PFSK-1 (cell line): ENCODE results near the gene MIER1.

Experiments used
- REST ChIP-seq, 2 experiments: IDR thresholded peaks; 2 replicates each; pipeline versions ENCODE4 v1.6.1 to v1.8.0; 2011 to 2012; ENCODE audit warnings: low read depth in 2 of 2, low read length in 2 of 2, control low read depth in 1 of 2, inconsistent platforms in 1 of 2, mild to moderate bottlenecking in 1 of 2, moderate library complexity in 1 of 2; ENCODE audit not compliant: insufficient read depth in 1 of 2
- SIN3A ChIP-seq: IDR thresholded peaks from 2 replicates; pipeline ENCODE4 v1.6.1; 2012; ENCODE audit warnings: mild to moderate bottlenecking, low read length, moderate library complexity, borderline replicate concordance; ENCODE audit not compliant: insufficient read depth
- TAF1 ChIP-seq: IDR thresholded peaks from 2 replicates; pipeline ENCODE4 v1.6.1; 2012; ENCODE audit warnings: low read length, control low read depth, borderline replicate concordance; ENCODE audit not compliant: insufficient read depth

GRCh38 chr1:66925558-66925910, 744 bp downstream of the MIER1 start:
- TF ChIP-seq SIN3A (no peak), TAF1 (no peak), REST (IDR thresholded peaks at IDR 0.05; ENCODE audit: insufficient read depth in 1 of 2, low read depth in 2 of 2, low read length in 2 of 2) (no peak)
